ENCODE measurements around the gene C10orf120.

C10orf120 gene

DNA sequence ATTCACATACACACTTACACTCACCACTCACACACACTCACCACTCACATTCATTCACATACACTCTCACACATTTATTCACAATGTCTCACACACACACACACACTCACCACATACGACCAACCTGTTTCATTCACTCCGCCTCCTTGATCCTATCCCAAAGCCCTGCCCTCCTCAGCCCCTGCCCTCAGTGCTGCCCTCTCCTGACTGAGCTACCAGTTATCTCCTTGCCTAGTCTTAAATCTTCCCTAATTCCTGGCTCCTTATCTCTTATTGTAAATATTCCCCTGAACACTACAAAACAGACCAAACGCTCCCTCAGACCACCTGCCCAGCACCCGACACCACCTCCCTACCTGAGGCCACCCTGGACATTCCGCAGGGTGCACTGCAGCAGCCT, 26.1 kb upstream of the C10orf120 start:
- no peaks in the 10 kb centered on the region for H3K9me3 ChIP-seq (ENCODE audit: insufficient read depth, low read depth, low read length)
- no peak overlapping the region for H3K9ac ChIP-seq (ENCODE audit: low read depth, low read length)
- no peaks in the 10 kb centered on the region for H3K27me3 ChIP-seq (ENCODE audit: insufficient read depth, low read length)
- WGBS = 91% methylated on average over 5 of the region's 5 CpGs
- no peak overlapping the region for H3K27ac ChIP-seq (ENCODE audit: low read depth, low read length)
- H3K36me3 ChIP-seq (ENCODE audit: insufficient read depth, low read length) = no peaks in the 10 kb centered on the region
- no peak overlapping the region for H3K4me3 ChIP-seq (ENCODE audit: low read length)
- H3K4me1 ChIP-seq (ENCODE audit: insufficient read depth, low read length) = no peaks in the 10 kb centered on the region

DNA sequence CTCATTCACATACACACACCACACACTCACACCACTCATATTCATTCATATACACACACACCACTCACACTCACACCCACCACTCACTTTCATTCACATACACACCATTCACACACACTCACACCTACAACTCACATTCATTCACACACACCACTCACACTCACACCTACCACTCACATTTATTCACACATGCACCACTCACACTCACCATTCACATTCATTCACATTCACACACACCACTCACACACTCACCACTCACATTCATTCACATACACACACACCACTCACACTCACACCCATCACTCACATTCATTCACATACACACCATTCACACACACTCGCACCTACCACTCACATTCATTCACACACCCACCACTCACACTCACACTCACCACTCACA, 25.4 kb upstream of the C10orf120 start:
- Histone ChIP-seq H3K27me3 (ENCODE audit: insufficient read depth, low read length) (no peaks in the 10 kb centered on the region; the same call in 1 of the 2 replicates), H3K9me3 (ENCODE audit: insufficient read depth, low read depth, low read length) (no peaks in the 10 kb centered on the region), H3K4me1 (ENCODE audit: insufficient read depth, low read length) (no peaks in the 10 kb centered on the region), H3K36me3 (ENCODE audit: insufficient read depth, low read length) (no peaks in the 10 kb centered on the region), H3K4me3 (ENCODE audit: low read length) (no peak overlapping the region), H3K27ac (ENCODE audit: low read depth, low read length) (no peak overlapping the region), H3K9ac (ENCODE audit: low read depth, low read length) (no peak overlapping the region)
- 91% methylated on average over 1 of the region's 1 CpG for WGBS

DNA sequence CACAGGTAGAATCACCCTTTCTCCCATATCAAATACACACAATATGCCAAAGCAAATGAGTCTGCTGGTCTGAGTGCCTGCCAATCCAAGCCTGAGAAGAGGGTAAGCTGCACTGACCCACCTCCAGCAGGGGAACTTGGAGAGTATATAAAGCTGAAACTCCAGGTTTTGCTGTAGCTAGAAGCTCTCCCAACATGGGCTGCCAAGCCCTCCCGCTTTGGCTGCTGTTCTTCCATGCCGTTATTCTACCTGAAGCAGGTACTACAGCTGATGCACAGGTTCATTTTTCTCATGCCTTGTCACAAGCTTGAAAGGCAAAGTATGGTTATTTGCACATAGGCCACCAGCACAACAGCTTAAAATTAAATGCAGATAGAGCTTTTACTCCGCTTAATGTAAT, 21.5 kb upstream of the C10orf120 start:
- H3K9me3 ChIP-seq (ENCODE audit: insufficient read depth, low read depth, low read length) = no peaks in the 10 kb centered on the region
- no peak overlapping the region for H3K9ac ChIP-seq (ENCODE audit: low read depth, low read length)
- no peak overlapping the region for H3K27ac ChIP-seq (ENCODE audit: low read depth, low read length)
- no peaks in the 10 kb centered on the region for H3K4me1 ChIP-seq (ENCODE audit: insufficient read depth, low read length)
- 95% methylated on average over 3 of the region's 3 CpGs for WGBS
- H3K27me3 ChIP-seq (ENCODE audit: insufficient read depth, low read length) = no peaks in the 10 kb centered on the region; the same call in 1 of the 2 replicates
- H3K36me3 ChIP-seq (ENCODE audit: insufficient read depth, low read length) = no peaks in the 10 kb centered on the region
- H3K4me3 ChIP-seq (ENCODE audit: low read length) = no peak overlapping the region

- no peaks in the 10 kb centered on the region for H3K9me3 ChIP-seq (ENCODE audit: insufficient read depth, low read depth, low read length)
- H3K27me3 ChIP-seq (ENCODE audit: insufficient read depth, low read length) = no peaks in the 10 kb centered on the region; the same call in 1 of the 2 replicates
- no peaks in the 10 kb centered on the region for H3K36me3 ChIP-seq (ENCODE audit: insufficient read depth, low read length)
- H3K9ac ChIP-seq (ENCODE audit: low read depth, low read length) = no peak overlapping the region
- WGBS = 94% methylated on average over 2 of the region's 2 CpGs
- H3K27ac ChIP-seq (ENCODE audit: low read depth, low read length) = no peak overlapping the region
- H3K4me1 ChIP-seq (ENCODE audit: insufficient read depth, low read length) = no peaks in the 10 kb centered on the region
- H3K4me3 ChIP-seq (ENCODE audit: low read length) = no peak overlapping the region
Measured at GRCh38 chr10:122716025-122716424, 16.4 kb upstream of the C10orf120 start.

DNA sequence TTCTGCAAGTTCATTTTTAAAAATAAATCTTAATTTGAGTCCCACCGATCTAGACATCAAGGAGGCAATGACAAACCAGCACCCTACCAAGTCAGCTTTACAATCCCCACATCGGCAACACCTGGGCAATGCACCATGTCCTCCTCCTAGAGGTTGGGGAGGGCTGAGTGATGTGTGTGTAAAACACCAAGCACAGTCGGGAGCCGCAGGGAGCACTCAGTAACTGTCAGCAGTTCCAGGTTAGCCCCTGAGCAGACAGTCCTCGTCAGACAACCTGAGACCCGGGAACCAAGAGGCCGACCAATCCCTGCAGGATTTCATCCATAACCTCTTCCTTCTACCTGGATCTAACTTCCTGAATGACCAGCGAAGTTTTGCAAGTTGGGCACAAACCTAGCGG, 15.9 kb upstream of the C10orf120 start:
- H3K27ac ChIP-seq (ENCODE audit: low read depth, low read length) = no peak overlapping the region
- H3K4me1 ChIP-seq (ENCODE audit: insufficient read depth, low read length) = no peaks in the 10 kb centered on the region
- no peak overlapping the region for H3K9ac ChIP-seq (ENCODE audit: low read depth, low read length)
- no peaks in the 10 kb centered on the region for H3K9me3 ChIP-seq (ENCODE audit: insufficient read depth, low read depth, low read length)
- H3K36me3 ChIP-seq (ENCODE audit: insufficient read depth, low read length) = no peaks in the 10 kb centered on the region
- H3K27me3 ChIP-seq (ENCODE audit: insufficient read depth, low read length) = no peaks in the 10 kb centered on the region; the same call in 1 of the 2 replicates
- no peak overlapping the region for H3K4me3 ChIP-seq (ENCODE audit: low read length)
- 85% methylated on average over 9 of the region's 9 CpGs for WGBS

DNA sequence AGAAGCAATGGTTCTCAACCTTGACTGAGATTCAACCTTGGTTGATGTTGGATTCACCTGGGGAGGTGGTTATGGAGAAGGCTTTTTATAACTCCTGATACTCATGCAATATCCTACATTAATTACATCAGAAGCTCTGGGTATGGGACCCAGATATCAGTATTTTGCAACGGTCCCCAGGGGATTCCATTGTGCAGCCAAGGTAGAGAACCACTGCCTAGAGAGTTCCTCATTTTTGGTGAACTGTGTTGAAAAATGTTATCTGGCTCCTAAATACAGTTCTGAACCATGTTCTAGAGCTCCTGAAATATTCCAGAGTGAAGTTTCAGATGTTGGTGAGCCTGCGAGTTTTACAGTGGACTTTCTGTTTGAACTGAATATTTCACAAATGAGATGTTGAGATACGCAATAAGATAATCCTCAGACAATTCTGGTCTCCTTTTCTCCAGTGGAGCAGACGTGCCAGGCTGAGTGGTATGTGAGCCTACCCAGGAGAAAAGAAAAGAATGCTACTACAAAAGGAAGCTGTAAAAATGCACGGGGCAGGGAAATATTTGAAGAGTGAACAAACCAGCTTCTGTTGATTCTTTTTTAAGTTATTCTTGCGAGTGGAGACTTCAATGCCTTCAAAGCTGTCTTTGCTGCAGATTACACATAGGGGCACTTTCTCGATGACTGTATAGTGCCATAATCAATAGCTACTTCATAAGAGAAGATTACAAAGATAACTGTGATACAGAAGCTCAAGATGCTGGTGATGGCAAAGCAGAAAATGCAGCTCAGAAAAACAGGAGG, 13.6 kb upstream of the C10orf120 start:
- no peak overlapping the region for H3K9ac ChIP-seq (ENCODE audit: low read depth, low read length)
- H3K4me1 ChIP-seq (ENCODE audit: insufficient read depth, low read length) = 0 out of 2 replicates have a peak, but pooled peaks cover 6% of the 10 kb centered on the region
- H3K9me3 ChIP-seq (ENCODE audit: insufficient read depth, low read depth, low read length) = no peaks in the 10 kb centered on the region
- no peak overlapping the region for H3K4me3 ChIP-seq (ENCODE audit: low read length)
- H3K27ac ChIP-seq (ENCODE audit: low read depth, low read length) = no peak overlapping the region
- no peaks in the 10 kb centered on the region for H3K36me3 ChIP-seq (ENCODE audit: insufficient read depth, low read length)
- 88% methylated on average over 7 of the region's 7 CpGs for whole genome bisulfite sequencing
- no peaks in the 10 kb centered on the region for H3K27me3 ChIP-seq (ENCODE audit: insufficient read depth, low read length)

DNA sequence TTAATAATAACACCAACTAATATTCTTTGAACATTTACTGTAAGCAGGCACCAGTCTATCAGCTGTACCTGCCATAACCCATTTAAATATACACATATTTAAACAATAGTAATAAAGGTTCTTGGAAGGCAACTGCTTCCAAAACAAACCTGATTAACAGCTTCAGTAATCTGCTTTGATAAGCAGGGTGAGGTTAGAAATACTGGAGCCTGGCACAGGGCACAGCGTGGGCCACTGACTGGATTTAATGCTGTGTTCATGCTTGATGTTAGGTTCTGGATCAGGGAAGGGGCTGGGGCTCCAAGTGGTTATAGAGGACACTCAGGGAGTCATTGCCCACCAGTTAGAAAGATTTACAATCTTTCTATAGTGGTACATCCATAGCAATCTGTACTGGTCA, 10.9 kb upstream of the C10orf120 start:
- Histone ChIP-seq H3K4me3 (ENCODE audit: low read length) (no peak overlapping the region), H3K9ac (ENCODE audit: low read depth, low read length) (no peak overlapping the region), H3K4me1 (ENCODE audit: insufficient read depth, low read length) (0 out of 2 replicates have a peak, but pooled peaks cover 6% of the 10 kb centered on the region), H3K27ac (ENCODE audit: low read depth, low read length) (no peak overlapping the region), H3K36me3 (ENCODE audit: insufficient read depth, low read length) (no peaks in the 10 kb centered on the region), H3K27me3 (ENCODE audit: insufficient read depth, low read length) (no peaks in the 10 kb centered on the region), H3K9me3 (ENCODE audit: insufficient read depth, low read depth, low read length) (no peaks in the 10 kb centered on the region)
- 93% methylated on average over 1 of the region's 1 CpG for WGBS

DNA sequence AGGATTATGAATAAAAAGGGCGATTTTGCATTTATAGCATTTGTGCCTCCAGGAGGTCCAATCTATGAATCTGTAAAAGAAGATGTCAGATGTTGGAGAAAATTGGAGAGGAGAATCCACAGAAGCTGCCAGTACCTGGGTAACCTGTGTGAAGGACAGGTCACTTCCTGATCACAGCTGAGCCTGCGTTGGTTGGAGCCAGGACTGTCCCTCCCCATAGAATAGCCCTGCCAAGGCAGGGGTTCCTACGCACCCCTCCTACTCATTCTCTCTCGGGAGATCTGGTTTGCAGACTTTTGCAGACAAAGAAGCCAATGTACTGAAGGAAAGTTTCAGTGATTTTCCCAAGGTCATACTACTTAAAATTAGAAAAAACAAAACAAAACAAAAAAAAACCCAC, 10.3 kb upstream of the C10orf120 start:
- Histone ChIP-seq H3K27me3 (ENCODE audit: insufficient read depth, low read length) (no peaks in the 10 kb centered on the region), H3K9me3 (ENCODE audit: insufficient read depth, low read depth, low read length) (no peaks in the 10 kb centered on the region), H3K27ac (ENCODE audit: low read depth, low read length) (no peak overlapping the region), H3K9ac (ENCODE audit: low read depth, low read length) (no peak overlapping the region), H3K4me3 (ENCODE audit: low read length) (no peak overlapping the region), H3K4me1 (ENCODE audit: insufficient read depth, low read length) (0 out of 2 replicates have a peak, but pooled peaks cover 6% of the 10 kb centered on the region), H3K36me3 (ENCODE audit: insufficient read depth, low read length) (no peaks in the 10 kb centered on the region)
- 88% methylated on average over 4 of the region's 4 CpGs for WGBS

GRCh38 chr10:122707535-122707934, 7.9 kb upstream of the C10orf120 start:
- no peaks in the 10 kb centered on the region for H3K9me3 ChIP-seq (ENCODE audit: insufficient read depth, low read depth, low read length)
- H3K27me3 ChIP-seq (ENCODE audit: insufficient read depth, low read length) = no peaks in the 10 kb centered on the region
- H3K27ac ChIP-seq (ENCODE audit: low read depth, low read length) = no peak overlapping the region
- 0 out of 2 replicates have a peak, but pooled peaks cover 6% of the 10 kb centered on the region for H3K4me1 ChIP-seq (ENCODE audit: insufficient read depth, low read length)
- no peak overlapping the region for H3K9ac ChIP-seq (ENCODE audit: low read depth, low read length)
- 82% methylated on average over 9 of the region's 9 CpGs for WGBS
- no peaks in the 10 kb centered on the region for H3K36me3 ChIP-seq (ENCODE audit: insufficient read depth, low read length)
- H3K4me3 ChIP-seq (ENCODE audit: low read length) = no peak overlapping the region

DNA sequence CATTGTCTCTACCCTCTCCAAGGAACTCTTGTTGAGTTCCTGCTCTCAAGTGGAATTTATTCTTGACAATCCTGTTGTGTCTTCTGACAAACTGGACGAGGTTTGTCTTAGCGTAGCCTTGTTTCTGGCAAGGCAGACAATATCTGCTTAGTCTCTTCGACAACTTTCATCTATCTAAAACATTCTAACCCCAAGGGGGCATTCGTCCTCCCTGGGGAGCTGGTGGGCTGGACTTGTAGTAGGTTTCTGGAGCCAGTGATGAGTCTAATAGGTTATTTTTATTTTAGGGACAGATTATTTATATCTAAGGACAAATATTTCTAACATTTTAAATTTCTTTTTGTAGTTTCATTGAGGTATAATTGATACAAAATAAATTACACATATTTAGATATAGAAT, 7.3 kb upstream of the C10orf120 start:
- Histone ChIP-seq H3K27ac (ENCODE audit: low read depth, low read length) (no peak overlapping the region), H3K4me1 (ENCODE audit: insufficient read depth, low read length) (peaks cover 6% of the 10 kb centered on the region; the same call in 1 of the 2 replicates), H3K9ac (ENCODE audit: low read depth, low read length) (no peak overlapping the region), H3K4me3 (ENCODE audit: low read length) (no peak overlapping the region), H3K27me3 (ENCODE audit: insufficient read depth, low read length) (no peaks in the 10 kb centered on the region), H3K36me3 (ENCODE audit: insufficient read depth, low read length) (no peaks in the 10 kb centered on the region), H3K9me3 (ENCODE audit: insufficient read depth, low read depth, low read length) (no peaks in the 10 kb centered on the region)
- WGBS = 94% methylated on average over 3 of the region's 4 CpGs

DNA sequence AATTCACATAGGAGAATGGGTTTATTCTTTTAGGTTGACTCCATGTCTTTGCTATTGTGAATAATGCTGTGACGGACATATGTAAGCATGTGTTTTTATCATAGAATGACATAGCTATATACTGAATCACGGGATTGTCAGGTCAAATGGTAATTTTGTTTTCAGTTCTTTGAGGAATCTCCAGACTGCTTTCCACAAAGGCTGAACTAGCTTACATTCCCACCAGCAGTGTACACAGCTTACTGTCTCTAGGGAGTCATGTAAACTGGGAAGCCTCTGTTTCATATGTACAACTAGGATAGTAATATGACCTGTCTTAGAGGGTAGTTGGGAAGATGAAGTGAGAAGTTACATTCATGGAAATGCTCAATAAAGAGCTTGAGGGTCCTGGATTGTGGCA, 6.8 kb upstream of the C10orf120 start:
- WGBS = 91% methylated on average over 2 of the region's 2 CpGs
- no peaks in the 10 kb centered on the region for H3K36me3 ChIP-seq (ENCODE audit: insufficient read depth, low read length)
- no peaks in the 10 kb centered on the region for H3K9me3 ChIP-seq (ENCODE audit: insufficient read depth, low read depth, low read length)
- no peak overlapping the region for H3K4me3 ChIP-seq (ENCODE audit: low read length)
- no peak overlapping the region for H3K9ac ChIP-seq (ENCODE audit: low read depth, low read length)
- peaks cover 6% of the 10 kb centered on the region; the same call in 1 of the 2 replicates for H3K4me1 ChIP-seq (ENCODE audit: insufficient read depth, low read length)
- no peaks in the 10 kb centered on the region for H3K27me3 ChIP-seq (ENCODE audit: insufficient read depth, low read length)
- H3K27ac ChIP-seq (ENCODE audit: low read depth, low read length) = no peak overlapping the region
